ENCODE results near the gene CCDC7.

GRCh38 chr10:32906595-32906994, 460.7 kb downstream of the CCDC7 start:
- TF ChIP-seq CTCF (IDR thresholded peaks at IDR 0.05; ENCODE audit: insufficient read depth, low read depth, low read length) (no peak), EZH2 (IDR thresholded peaks at IDR 0.05; ENCODE audit: insufficient read depth, low read length) (no peak)
